ENCODE results near the gene NUDT8. TPM values are rescaled to one million over a fixed set of nuclear protein-coding genes. Genes with fewer than 3 reads are reported as not detected.

NUDT8 gene
- total and polyA plus RNA-seq, 10 of the 15 experiments (the other 5 are each of a cell fraction or from before 2014, with no cell fraction given) = 0.32 to 18.2 (median 9.8) TPM

GRCh38 chr11:67583247-67584204 lies 46.2 kb downstream of the NUDT8 start, which contains the start of gene GSTP1 (continued):
- TF ChIP-seq, protein P1, sequence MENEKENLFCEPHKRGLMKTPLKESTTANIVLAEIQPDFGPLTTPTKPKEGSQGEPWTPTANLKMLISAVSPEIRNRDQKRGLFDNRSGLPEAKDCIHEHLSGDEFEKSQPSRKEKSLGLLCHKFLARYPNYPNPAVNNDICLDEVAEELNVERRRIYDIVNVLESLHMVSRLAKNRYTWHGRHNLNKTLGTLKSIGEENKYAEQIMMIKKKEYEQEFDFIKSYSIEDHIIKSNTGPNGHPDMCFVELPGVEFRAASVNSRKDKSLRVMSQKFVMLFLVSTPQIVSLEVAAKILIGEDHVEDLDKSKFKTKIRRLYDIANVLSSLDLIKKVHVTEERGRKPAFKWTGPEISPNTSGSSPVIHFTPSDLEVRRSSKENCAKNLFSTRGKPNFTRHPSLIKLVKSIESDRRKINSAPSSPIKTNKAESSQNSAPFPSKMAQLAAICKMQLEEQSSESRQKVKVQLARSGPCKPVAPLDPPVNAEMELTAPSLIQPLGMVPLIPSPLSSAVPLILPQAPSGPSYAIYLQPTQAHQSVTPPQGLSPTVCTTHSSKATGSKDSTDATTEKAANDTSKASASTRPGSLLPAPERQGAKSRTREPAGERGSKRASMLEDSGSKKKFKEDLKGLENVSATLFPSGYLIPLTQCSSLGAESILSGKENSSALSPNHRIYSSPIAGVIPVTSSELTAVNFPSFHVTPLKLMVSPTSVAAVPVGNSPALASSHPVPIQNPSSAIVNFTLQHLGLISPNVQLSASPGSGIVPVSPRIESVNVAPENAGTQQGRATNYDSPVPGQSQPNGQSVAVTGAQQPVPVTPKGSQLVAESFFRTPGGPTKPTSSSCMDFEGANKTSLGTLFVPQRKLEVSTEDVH (IDR thresholded peaks at IDR 0.05; ENCODE audit: low read depth, partially characterized antibody) = no peak
- TF ChIP-seq, protein P2, sequence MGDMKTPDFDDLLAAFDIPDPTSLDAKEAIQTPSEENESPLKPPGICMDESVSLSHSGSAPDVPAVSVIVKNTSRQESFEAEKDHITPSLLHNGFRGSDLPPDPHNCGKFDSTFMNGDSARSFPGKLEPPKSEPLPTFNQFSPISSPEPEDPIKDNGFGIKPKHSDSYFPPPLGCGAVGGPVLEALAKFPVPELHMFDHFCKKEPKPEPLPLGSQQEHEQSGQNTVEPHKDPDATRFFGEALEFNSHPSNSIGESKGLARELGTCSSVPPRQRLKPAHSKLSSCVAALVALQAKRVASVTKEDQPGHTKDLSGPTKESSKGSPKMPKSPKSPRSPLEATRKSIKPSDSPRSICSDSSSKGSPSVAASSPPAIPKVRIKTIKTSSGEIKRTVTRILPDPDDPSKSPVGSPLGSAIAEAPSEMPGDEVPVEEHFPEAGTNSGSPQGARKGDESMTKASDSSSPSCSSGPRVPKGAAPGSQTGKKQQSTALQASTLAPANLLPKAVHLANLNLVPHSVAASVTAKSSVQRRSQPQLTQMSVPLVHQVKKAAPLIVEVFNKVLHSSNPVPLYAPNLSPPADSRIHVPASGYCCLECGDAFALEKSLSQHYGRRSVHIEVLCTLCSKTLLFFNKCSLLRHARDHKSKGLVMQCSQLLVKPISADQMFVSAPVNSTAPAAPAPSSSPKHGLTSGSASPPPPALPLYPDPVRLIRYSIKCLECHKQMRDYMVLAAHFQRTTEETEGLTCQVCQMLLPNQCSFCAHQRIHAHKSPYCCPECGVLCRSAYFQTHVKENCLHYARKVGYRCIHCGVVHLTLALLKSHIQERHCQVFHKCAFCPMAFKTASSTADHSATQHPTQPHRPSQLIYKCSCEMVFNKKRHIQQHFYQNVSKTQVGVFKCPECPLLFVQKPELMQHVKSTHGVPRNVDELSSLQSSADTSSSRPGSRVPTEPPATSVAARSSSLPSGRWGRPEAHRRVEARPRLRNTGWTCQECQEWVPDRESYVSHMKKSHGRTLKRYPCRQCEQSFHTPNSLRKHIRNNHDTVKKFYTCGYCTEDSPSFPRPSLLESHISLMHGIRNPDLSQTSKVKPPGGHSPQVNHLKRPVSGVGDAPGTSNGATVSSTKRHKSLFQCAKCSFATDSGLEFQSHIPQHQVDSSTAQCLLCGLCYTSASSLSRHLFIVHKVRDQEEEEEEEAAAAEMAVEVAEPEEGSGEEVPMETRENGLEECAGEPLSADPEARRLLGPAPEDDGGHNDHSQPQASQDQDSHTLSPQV (IDR thresholded peaks at IDR 0.05) = peak; percentile 85
- TF ChIP-seq CHD1 (IDR thresholded peaks at IDR 0.05; ENCODE audit: low read depth, low read length) (no peak), ZNF24 (IDR thresholded peaks at IDR 0.05) (peak; percentile 69; the same call in 1 of the 2 replicates), PRDM15 (CRISPR knock-in tag; IDR thresholded peaks at IDR 0.05) (no peak), PBX3 (IDR thresholded peaks at IDR 0.05; ENCODE audit: insufficient replicate concordance, low read depth, low read length) (no peak), ZBTB40 (IDR thresholded peaks at IDR 0.05; ENCODE audit: borderline replicate concordance) (no peak), EP300 (IDR thresholded peaks at IDR 0.05; ENCODE audit: borderline replicate concordance in 1 of 2, control insufficient read depth in 1 of 2, low read depth in 2 of 2, low read length in 2 of 2) (no peak), PAX5 (IDR thresholded peaks at IDR 0.05; ENCODE audit: borderline replicate concordance, low read depth, low read length) (no peak), ZNF217 (IDR thresholded peaks at IDR 0.05) (peak; percentile 80; the same call in 1 of the 2 replicates)
